K562 (cell line): ENCODE results near the gene STIL. TPM values are rescaled to one million over a fixed set of nuclear protein-coding genes. Genes with fewer than 3 reads are reported as not detected.

Experiments
- ATAC-seq: fragments of 200-7000 bp; cut with Tn5 transposase; 3 replicates; pipeline ENCODE4 v1.9.1; 2020; ENCODE audit warnings: moderate library complexity
- BruUV-seq: library from RNA; stranded (reverse); fragments of 400-500 nt; replicated peaks from 2 replicates; lab custom pipeline; 2021; lab: Mats Ljungman, UMichigan
- CTCF ChIA-PET: fragments of 300-600 bp; formaldehyde crosslinking; extraction: SDS; loops from one replicate; lab custom pipeline; 2021; ENCODE audit warnings: low intra/inter-chr PET ratio; lab: Yijun Ruan, JAX
- POLR2A ChIA-PET: fragments of 300-600, 350-650 bp; sonication (Branson Sonifier 250); formaldehyde crosslinking; extraction: SDS; loops from one replicate; lab custom pipeline; 2021; ENCODE audit warnings: antibody characterized with exemption, inconsistent platforms; lab: Yijun Ruan, JAX
- DNase-seq, 4 experiments: peaks; one replicate each; pipeline versions ENCODE4 v3.0.0 to v3.0.0-alpha.2; 2011 to 2018; ENCODE audit warnings: low spot score in 3 of 4, mixed read lengths in 3 of 4; ENCODE audit errors: extremely low read depth in 1 of 4
- FAIRE-seq: peaks from 2 replicates; lab custom pipeline; 2011; peaks lifted over from hg19 to GRCh38; lab: Jason Lieb, UNC
- H2AFZ ChIP-seq: 2 replicates; pipeline ENCODE4 v1.6.0; 2011; ENCODE audit warnings: low read depth, low read length, control low read depth, inconsistent platforms
- H3K27ac ChIP-seq: fragments of 200-600 bp; 3 replicates; pipeline ENCODE4 v1.8.0; 2011; ENCODE audit warnings: low read depth, mild to moderate bottlenecking, control low read depth, inconsistent platforms, low read length, moderate library complexity, mixed read lengths; ENCODE audit errors: extremely low read depth
- H3K27me3 ChIP-seq, 2 experiments: fragments of 300-600 bp in 1 of 2; 2 replicates in 1 of 2; 3 replicates in 1 of 2; pipeline versions ENCODE4 v1.6.0 to v1.8.0; 2011; ENCODE audit warnings: inconsistent platforms in 2 of 2, low read length in 2 of 2, mild to moderate bottlenecking in 1 of 2, mixed read lengths in 1 of 2, moderate library complexity in 1 of 2; ENCODE audit not compliant: control insufficient read depth in 2 of 2, insufficient read depth in 2 of 2
- H3K36me3 ChIP-seq: fragments of 300-600 bp; 3 replicates; pipeline ENCODE4 v1.8.0; 2011; ENCODE audit warnings: mild to moderate bottlenecking, low read length, inconsistent platforms; ENCODE audit not compliant: control insufficient read depth, insufficient read depth
- H3K4me1 ChIP-seq, 2 experiments: fragments of 200-600 bp in 1 of 2; replicated peaks in 1 of 2; 2 replicates in 1 of 2; 3 replicates in 1 of 2; pipeline versions ENCODE4 v1.5.1 to v1.8.0; 2011; ENCODE audit warnings: inconsistent platforms in 2 of 2, low read length in 2 of 2, mild to moderate bottlenecking in 1 of 2, mixed read lengths in 1 of 2, moderate library complexity in 1 of 2; ENCODE audit not compliant: control insufficient read depth in 2 of 2, insufficient read depth in 2 of 2
- H3K4me2 ChIP-seq: 2 replicates; pipeline ENCODE4 v1.6.1; 2011; ENCODE audit warnings: low read length, control low read depth, inconsistent platforms, mixed read lengths; ENCODE audit not compliant: insufficient read depth
- H3K4me3 ChIP-seq: fragments of 200-600 bp; sonication (generic), shearing (Covaris generic); 2 replicates; pipeline ENCODE4 v1.5.1; 2016; ENCODE audit warnings: control low read depth, inconsistent platforms
- H3K79me2 ChIP-seq: fragments of 200-600 bp; 3 replicates; pipeline ENCODE4 v1.8.0; 2011; ENCODE audit warnings: low read length, inconsistent platforms; ENCODE audit not compliant: control insufficient read depth, insufficient read depth
- H3K9ac ChIP-seq, 2 experiments: 2 replicates each; pipeline versions ENCODE4 v1.6.0 to v1.6.1; 2011; ENCODE audit warnings: low read depth in 2 of 2, low read length in 2 of 2, control low read depth in 1 of 2, inconsistent platforms in 1 of 2, mild to moderate bottlenecking in 1 of 2, mixed read lengths in 1 of 2; ENCODE audit not compliant: insufficient read depth in 1 of 2
- H3K9me1 ChIP-seq: one replicate; pipeline ENCODE4 v1.6.0; 2011; ENCODE audit warnings: inconsistent platforms, mild to moderate bottlenecking, low read length, moderate library complexity; ENCODE audit not compliant: control insufficient read depth, insufficient read depth
- H3K9me3 ChIP-seq: replicated peaks from 2 replicates; pipeline ENCODE4 v1.5.1; 2011; ENCODE audit warnings: low read depth, low read length, inconsistent platforms; ENCODE audit not compliant: control insufficient read depth, insufficient read depth
- H4K20me1 ChIP-seq: replicated peaks from 2 replicates; pipeline ENCODE4 v1.6.1; 2011; ENCODE audit warnings: low read length, inconsistent platforms, mixed read lengths; ENCODE audit not compliant: control insufficient read depth, insufficient read depth
- DDX20 ChIP-seq: fragments of 450-650 bp; IDR thresholded peaks from 2 replicates; pipeline ENCODE4 v1.6.1; 2016; ENCODE audit warnings: missing genetic modification characterization, low read depth, mild to moderate bottlenecking, missing compliant biosample characterization, moderate library complexity
- FOXJ2 ChIP-seq: fragments of 200-800 bp; sonication (Bioruptor generic); IDR thresholded peaks from 2 replicates; pipeline ENCODE4 v1.6.1; 2016; ENCODE audit warnings: missing genetic modification characterization, missing compliant biosample characterization
- MYC ChIP-seq, 2 experiments: fragments of 250-450 bp in 1 of 2; sonication (Bioruptor Pico) in 1 of 2; IDR thresholded peaks; 2 replicates each; pipeline versions ENCODE4 v1.5.1 to v1.6.1; 2012 to 2021; ENCODE audit warnings: low read depth in 2 of 2, borderline replicate concordance in 1 of 2, improper control_type of control experiment in 1 of 2, low read length in 1 of 2, mild to moderate bottlenecking in 1 of 2, moderate library complexity in 1 of 2
- NFXL1 ChIP-seq: fragments of 450-650 bp; formaldehyde crosslinking; IDR thresholded peaks from 2 replicates; pipeline ENCODE4 v1.4.0; 2021; ENCODE audit warnings: mild to moderate bottlenecking
- PHB ChIP-seq: fragments of 250-450 bp; sonication (Bioruptor Pico); IDR thresholded peaks from 2 replicates; pipeline ENCODE4 v1.5.0; 2021
- ZFP1 ChIP-seq: fragments of 450-650 bp; formaldehyde crosslinking; IDR thresholded peaks from 2 replicates; pipeline ENCODE4 v1.4.0; 2020; ENCODE audit warnings: mild to moderate bottlenecking, mixed read lengths
- ZNF644 ChIP-seq: fragments of 200-800 bp; sonication (Bioruptor generic); IDR thresholded peaks from 2 replicates; pipeline ENCODE4 v1.6.1; 2016; ENCODE audit warnings: low read depth, missing genetic modification characterization, missing compliant biosample characterization
- WGBS: fragments of 100-300 bp; shearing (Covaris generic); methylation state at CpG from one replicate; pipeline ENCODE4 v1.1.6; 2016; ENCODE audit warnings: low coverage, mixed read lengths; ENCODE audit not compliant: insufficient coverage; ENCODE audit errors: missing lambda C conversion rate; 5-methylcytosine and 5-hydroxymethylcytosine counted together
- in situ Hi-C: fragments of 300-500 bp; cut with MboI; formaldehyde crosslinking; loops from 4 replicates; pipeline ENCODE4 v1.15.0; 2018; ENCODE audit warnings: inconsistent platforms, mixed read lengths
- intact Hi-C: fragments of 100-400 bp; cut with micrococcal nuclease; formaldehyde crosslinking; loops from 2 replicates; pipeline ENCODE4 v1.14.2; 2022
- polyA plus RNA-seq, 8 experiments: library from polyadenylated mRNA; depleted of rRNA in 4 of 8; stranded (reverse) in 5 of 8; unstranded in 3 of 8; fragments of >200 nt; fragmentation: Nextera tagmentation in 2 of 8; fragmentation: Illumina TruSeq in 1 of 8; extraction: Ambion mirVana in 2 of 8; extraction: Trizol in 1 of 8; gene quantifications; 2 replicates each; pipeline versions ENCODE4 v1.2.1 to v1.2.3, GENCODE V29; 2011 to 2014; ENCODE audit warnings: inconsistent platforms in 1 of 8, missing spikeins in 1 of 8
- total RNA-seq, 7 experiments: library from RNA; depleted of rRNA in 6 of 7; stranded (reverse); fragments of >200 nt in 6 of 7; fragmentation: Illumina TruSeq in 2 of 7; extraction: Trizol in 2 of 7; gene quantifications; 2 replicates each; pipeline versions ENCODE4 v1.2.1 to v1.2.3, GENCODE V29; 2011 to 2021; ENCODE audit warnings: low replicate concordance in 1 of 7
- TF ChIP-seq, protein P1 (sequence below), 2 experiments: fragments of 450-650 bp in 1 of 2; IDR thresholded peaks; 2 replicates each; pipeline ENCODE4 v1.6.1; 2011 to 2017; ENCODE audit warnings: low read depth in 2 of 2, antibody characterized with exemption in 1 of 2, borderline replicate concordance in 1 of 2, low read length in 1 of 2, mild to moderate bottlenecking in 1 of 2, mixed read lengths in 1 of 2; ENCODE audit not compliant: control insufficient read depth in 1 of 2
- TF ChIP-seq, protein P2 (sequence below): fragments of 150-350 bp; IDR thresholded peaks from 2 replicates; pipeline ENCODE4 v1.6.1; 2014; ENCODE audit warnings: low read depth, mild to moderate bottlenecking, low read length, borderline replicate concordance
- TF ChIP-seq, protein P3 (sequence below): fragments of 450-650 bp; formaldehyde crosslinking; IDR thresholded peaks from 2 replicates; pipeline ENCODE4 v1.4.0; 2020; ENCODE audit warnings: mild to moderate bottlenecking, mixed read lengths

The STIL gene
- total and polyA plus RNA-seq, 9 of the 15 experiments (the other 6 are each of a cell fraction or from before 2014, with no cell fraction given) = 10.5 to 77.4 (median 39.6) TPM

DNA sequence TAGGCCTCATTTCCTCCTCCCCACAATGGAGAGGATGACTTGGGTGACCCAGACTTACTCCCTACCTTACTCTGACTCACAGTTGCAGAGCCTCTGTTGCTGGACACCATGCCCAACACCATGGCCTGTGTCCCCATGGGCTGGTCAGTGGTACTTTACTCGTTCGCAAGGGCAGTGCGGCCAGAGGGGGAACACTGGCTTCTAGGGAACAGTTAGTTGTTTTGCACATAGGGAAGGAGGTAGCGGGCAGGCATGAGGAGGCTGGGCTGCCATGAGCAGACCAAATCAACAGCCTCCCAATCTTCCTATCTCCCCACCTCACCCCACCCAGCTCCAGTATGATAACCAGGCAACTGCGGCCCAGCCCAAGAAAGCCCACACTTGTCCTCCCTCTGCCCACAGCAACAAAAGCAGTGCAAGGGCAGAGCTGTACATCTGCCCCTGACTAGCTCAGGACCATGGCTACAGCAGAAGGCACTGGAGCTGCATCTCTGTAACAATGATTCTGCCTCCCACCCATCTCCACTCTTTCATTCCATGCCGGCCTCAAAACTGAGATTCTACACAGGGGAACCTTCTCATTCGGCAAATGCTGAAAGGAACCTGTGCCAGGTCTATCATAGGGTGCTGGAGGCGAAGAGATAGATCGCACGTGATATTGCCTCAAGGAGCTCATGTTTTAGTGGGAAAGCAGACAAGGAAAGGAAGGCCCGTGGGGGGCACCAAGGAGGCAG is 100.5 kb downstream of the STIL start:
- FAIRE-seq = peak; percentile 77
- TF ChIP-seq DDX20 (tag) (no peak), NFXL1 (no peak), ZNF644 (tag) (no peak), MYC (IDR thresholded peaks at IDR 0.05; ENCODE audit: low read depth, low read length) (no peak), MYC (CRISPR knock-in tag; IDR thresholded peaks at IDR 0.05; ENCODE audit: borderline replicate concordance, low read depth) (no peak), PHB (CRISPR knock-in tag) (no peak), FOXJ2 (no peak), ZFP1 (CRISPR knock-in tag) (no peak)
- TF ChIP-seq, protein P1, sequence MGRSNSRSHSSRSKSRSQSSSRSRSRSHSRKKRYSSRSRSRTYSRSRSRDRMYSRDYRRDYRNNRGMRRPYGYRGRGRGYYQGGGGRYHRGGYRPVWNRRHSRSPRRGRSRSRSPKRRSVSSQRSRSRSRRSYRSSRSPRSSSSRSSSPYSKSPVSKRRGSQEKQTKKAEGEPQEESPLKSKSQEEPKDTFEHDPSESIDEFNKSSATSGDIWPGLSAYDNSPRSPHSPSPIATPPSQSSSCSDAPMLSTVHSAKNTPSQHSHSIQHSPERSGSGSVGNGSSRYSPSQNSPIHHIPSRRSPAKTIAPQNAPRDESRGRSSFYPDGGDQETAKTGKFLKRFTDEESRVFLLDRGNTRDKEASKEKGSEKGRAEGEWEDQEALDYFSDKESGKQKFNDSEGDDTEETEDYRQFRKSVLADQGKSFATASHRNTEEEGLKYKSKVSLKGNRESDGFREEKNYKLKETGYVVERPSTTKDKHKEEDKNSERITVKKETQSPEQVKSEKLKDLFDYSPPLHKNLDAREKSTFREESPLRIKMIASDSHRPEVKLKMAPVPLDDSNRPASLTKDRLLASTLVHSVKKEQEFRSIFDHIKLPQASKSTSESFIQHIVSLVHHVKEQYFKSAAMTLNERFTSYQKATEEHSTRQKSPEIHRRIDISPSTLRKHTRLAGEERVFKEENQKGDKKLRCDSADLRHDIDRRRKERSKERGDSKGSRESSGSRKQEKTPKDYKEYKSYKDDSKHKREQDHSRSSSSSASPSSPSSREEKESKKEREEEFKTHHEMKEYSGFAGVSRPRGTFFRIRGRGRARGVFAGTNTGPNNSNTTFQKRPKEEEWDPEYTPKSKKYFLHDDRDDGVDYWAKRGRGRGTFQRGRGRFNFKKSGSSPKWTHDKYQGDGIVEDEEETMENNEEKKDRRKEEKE (IDR thresholded peaks at IDR 0.05; ENCODE audit: borderline replicate concordance in 1 of 2, control insufficient read depth in 1 of 2, low read depth in 2 of 2, low read length in 1 of 2) = no peak
- TF ChIP-seq, protein P2, sequence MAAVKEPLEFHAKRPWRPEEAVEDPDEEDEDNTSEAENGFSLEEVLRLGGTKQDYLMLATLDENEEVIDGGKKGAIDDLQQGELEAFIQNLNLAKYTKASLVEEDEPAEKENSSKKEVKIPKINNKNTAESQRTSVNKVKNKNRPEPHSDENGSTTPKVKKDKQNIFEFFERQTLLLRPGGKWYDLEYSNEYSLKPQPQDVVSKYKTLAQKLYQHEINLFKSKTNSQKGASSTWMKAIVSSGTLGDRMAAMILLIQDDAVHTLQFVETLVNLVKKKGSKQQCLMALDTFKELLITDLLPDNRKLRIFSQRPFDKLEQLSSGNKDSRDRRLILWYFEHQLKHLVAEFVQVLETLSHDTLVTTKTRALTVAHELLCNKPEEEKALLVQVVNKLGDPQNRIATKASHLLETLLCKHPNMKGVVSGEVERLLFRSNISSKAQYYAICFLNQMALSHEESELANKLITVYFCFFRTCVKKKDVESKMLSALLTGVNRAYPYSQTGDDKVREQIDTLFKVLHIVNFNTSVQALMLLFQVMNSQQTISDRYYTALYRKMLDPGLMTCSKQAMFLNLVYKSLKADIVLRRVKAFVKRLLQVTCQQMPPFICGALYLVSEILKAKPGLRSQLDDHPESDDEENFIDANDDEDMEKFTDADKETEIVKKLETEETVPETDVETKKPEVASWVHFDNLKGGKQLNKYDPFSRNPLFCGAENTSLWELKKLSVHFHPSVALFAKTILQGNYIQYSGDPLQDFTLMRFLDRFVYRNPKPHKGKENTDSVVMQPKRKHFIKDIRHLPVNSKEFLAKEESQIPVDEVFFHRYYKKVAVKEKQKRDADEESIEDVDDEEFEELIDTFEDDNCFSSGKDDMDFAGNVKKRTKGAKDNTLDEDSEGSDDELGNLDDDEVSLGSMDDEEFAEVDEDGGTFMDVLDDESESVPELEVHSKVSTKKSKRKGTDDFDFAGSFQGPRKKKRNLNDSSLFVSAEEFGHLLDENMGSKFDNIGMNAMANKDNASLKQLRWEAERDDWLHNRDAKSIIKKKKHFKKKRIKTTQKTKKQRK = no peak
- TF ChIP-seq, protein P3, sequence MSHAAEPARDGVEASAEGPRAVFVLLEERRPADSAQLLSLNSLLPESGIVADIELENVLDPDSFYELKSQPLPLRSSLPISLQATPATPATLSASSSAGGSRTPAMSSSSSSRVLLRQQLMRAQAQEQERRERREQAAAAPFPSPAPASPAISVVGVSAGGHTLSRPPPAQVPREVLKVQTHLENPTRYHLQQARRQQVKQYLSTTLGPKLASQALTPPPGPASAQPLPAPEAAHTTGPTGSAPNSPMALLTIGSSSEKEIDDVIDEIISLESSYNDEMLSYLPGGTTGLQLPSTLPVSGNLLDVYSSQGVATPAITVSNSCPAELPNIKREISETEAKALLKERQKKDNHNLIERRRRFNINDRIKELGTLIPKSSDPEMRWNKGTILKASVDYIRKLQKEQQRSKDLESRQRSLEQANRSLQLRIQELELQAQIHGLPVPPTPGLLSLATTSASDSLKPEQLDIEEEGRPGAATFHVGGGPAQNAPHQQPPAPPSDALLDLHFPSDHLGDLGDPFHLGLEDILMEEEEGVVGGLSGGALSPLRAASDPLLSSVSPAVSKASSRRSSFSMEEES (CRISPR knock-in tag) = no peak

More for the DNA sequence above, 100.5 kb downstream of the STIL start:
- 29% methylated on average over 11 of the region's 11 CpGs for WGBS
- peak overlapping the region; percentile 13 to 68; a peak in 2 of 4 replicates for H3K9ac ChIP-seq
- no peaks in the 10 kb centered on the region for H3K27me3 ChIP-seq
- H3K4me3 ChIP-seq = no peak overlapping the region
- peak overlapping the region; percentile 11; the same call in 1 of the 2 replicates for H2AFZ ChIP-seq
- intact Hi-C loops (loop anchor here (1.0 kb wide), 1 partner anchor 17 kb away; no protein-coding TSS in a partner anchor), in situ Hi-C loops (no loop called here)
- peaks cover 20% of the 10 kb centered on the region; the same call in 1 of the 2 replicates for H4K20me1 ChIP-seq
- H3K9me3 ChIP-seq = no peaks in the 10 kb centered on the region
- BruUV-seq = no TSS peak
- peak overlapping the region; percentile 55 for H3K27ac ChIP-seq
- peaks cover 5% of the 10 kb centered on the region for H3K9me1 ChIP-seq
- peaks cover 6% of the 10 kb centered on the region; the same call in 2 of the 3 replicates for H3K79me2 ChIP-seq
- peak; percentile 51 for ATAC-seq
- DNase-seq = peak; percentile 62 to 77 (median 64)
- POLR2A ChIA-PET = interaction anchor here (0.7 to 7.7 kb wide), 15 partner anchors 9 to 319 kb away, joined by 3 to 80 read pairs (median 4); partner anchors contain the start of gene PDZK1IP1
- H3K4me1 ChIP-seq = peaks cover 48 to 59% of the 10 kb centered on the region in 2 experiments
- peaks cover 57% of the 10 kb centered on the region for H3K36me3 ChIP-seq
- CTCF ChIA-PET = no interaction called here
- H3K4me2 ChIP-seq = peak overlapping the region; percentile 59
